Measurements from ENCODE around the gene ROM1.
"Not testable (repeated sequence)": the region's sequence is repeated elsewhere in the genome, so short reads cannot be mapped to it uniquely, and the experiment has no call there.

The ROM1 gene

GRCh38 chr11:62575837-62576236 lies 37.2 kb upstream of the ROM1 start:
- no peak for TF ChIP-seq CTCF (IDR thresholded peaks at IDR 0.05)
- H3K9me3 Mint-ChIP-seq = no peaks in the 10 kb centered on the region
- H3K27ac Mint-ChIP-seq = peak overlapping the region; percentile 82
- DNase-seq = no peak
- no peaks in the 10 kb centered on the region for H3K27me3 Mint-ChIP-seq (ENCODE audit: low read depth, poor library complexity)
- H3K36me3 Mint-ChIP-seq (ENCODE audit: low read depth) = peaks cover 51% of the 10 kb centered on the region
- peaks cover 43% of the 10 kb centered on the region for H3K4me1 Mint-ChIP-seq
- H3K4me3 Mint-ChIP-seq = peak overlapping the region; percentile 100

- TF ChIP-seq CTCF (IDR thresholded peaks at IDR 0.05) = no peak
- Mint-ChIP-seq H3K4me3 (no peak overlapping the region), H3K9me3 (no peaks in the 10 kb centered on the region), H3K27ac (peak overlapping the region; percentile 67), H3K27me3 (ENCODE audit: low read depth, poor library complexity) (no peaks in the 10 kb centered on the region), H3K36me3 (ENCODE audit: low read depth) (peaks cover 48% of the 10 kb centered on the region), H3K4me1 (peaks cover 30% of the 10 kb centered on the region)
- no peak for DNase-seq
These were observed 35.9 kb upstream of the ROM1 start for GRCh38 chr11:62577046-62577714.

- H3K27me3 Mint-ChIP-seq (ENCODE audit: low read depth, poor library complexity) = no peaks in the 10 kb centered on the region
- H3K4me1 Mint-ChIP-seq = peaks cover 18% of the 10 kb centered on the region
- peaks cover 47% of the 10 kb centered on the region for H3K36me3 Mint-ChIP-seq (ENCODE audit: low read depth)
- no peaks in the 10 kb centered on the region for H3K9me3 Mint-ChIP-seq
- DNase-seq = no peak
- H3K4me3 Mint-ChIP-seq = no peak overlapping the region
- H3K27ac Mint-ChIP-seq = no peak overlapping the region
- no peak for TF ChIP-seq CTCF (IDR thresholded peaks at IDR 0.05)
These were observed 34.5 kb upstream of the ROM1 start for GRCh38 chr11:62578541-62578940.

GRCh38 chr11:62579252-62579651 lies 33.8 kb upstream of the ROM1 start:
- Mint-ChIP-seq H3K36me3 (ENCODE audit: low read depth) (peaks cover 54% of the 10 kb centered on the region), H3K4me3 (no peak overlapping the region), H3K27me3 (ENCODE audit: low read depth, poor library complexity) (no peaks in the 10 kb centered on the region), H3K27ac (no peak overlapping the region), H3K4me1 (peaks cover 18% of the 10 kb centered on the region), H3K9me3 (no peaks in the 10 kb centered on the region)
- no peak for DNase-seq
- TF ChIP-seq CTCF (IDR thresholded peaks at IDR 0.05) = no peak

- Mint-ChIP-seq H3K4me1 (peaks cover 4% of the 10 kb centered on the region), H3K27me3 (ENCODE audit: low read depth, poor library complexity) (no peaks in the 10 kb centered on the region), H3K36me3 (ENCODE audit: low read depth) (peaks cover 63% of the 10 kb centered on the region), H3K9me3 (no peaks in the 10 kb centered on the region), H3K27ac (peak overlapping the region; percentile 82), H3K4me3 (no peak overlapping the region)
- no peak for TF ChIP-seq CTCF (IDR thresholded peaks at IDR 0.05)
- DNase-seq = no peak
These were observed 31.9 kb upstream of the ROM1 start for GRCh38 chr11:62580959-62581715.

- not testable (repeated sequence) for H3K27ac Mint-ChIP-seq; H3K4me1 Mint-ChIP-seq; H3K9me3 Mint-ChIP-seq; H3K27me3 Mint-ChIP-seq (ENCODE audit: low read depth, poor library complexity); H3K4me3 Mint-ChIP-seq; DNase-seq
- peaks cover 61% of the 10 kb centered on the region for H3K36me3 Mint-ChIP-seq (ENCODE audit: low read depth)
These were observed 31.3 kb upstream of the ROM1 start for GRCh38 chr11:62581735-62582134.

- not testable (repeated sequence) for H3K4me3 Mint-ChIP-seq; H3K27ac Mint-ChIP-seq; H3K27me3 Mint-ChIP-seq (ENCODE audit: low read depth, poor library complexity); H3K4me1 Mint-ChIP-seq; H3K9me3 Mint-ChIP-seq; DNase-seq
- peaks cover 44% of the 10 kb centered on the region for H3K36me3 Mint-ChIP-seq (ENCODE audit: low read depth)
These were observed 27.7 kb upstream of the ROM1 start for GRCh38 chr11:62585356-62585755.

Data from nephron progenitor cell (in vitro differentiated cells).